Glomerular endothelial cell (primary cell): ENCODE measurements around the gene ABLIM2. TPM values are rescaled to one million over a fixed set of nuclear protein-coding genes. Genes with fewer than 3 reads are reported as not detected.

ENCODE experiments used
- DNase-seq: peaks from one replicate; pipeline ENCODE4 v3.0.0-alpha.2; 2011; ENCODE audit warnings: low read depth, low spot score; ENCODE audit errors: extremely low read depth
- total RNA-seq: library from RNA; depleted of rRNA; stranded (reverse); fragments of >200 nt; gene quantifications from 2 replicates; pipeline ENCODE4 v1.2.3, GENCODE V29; 2015

The ABLIM2 gene
- 0.29 and 0.99 TPM in 2 replicates for total RNA-seq

GRCh38 chr4:8158710-8159536 lies at the start of gene ABLIM2:
TSS of gene ABLIM2 (minus strand) at chr4:8158813. CDS start at chr4:8158689, 124 bp downstream.
- DNase-seq, result peak; percentile 67

GRCh38 chr4:8207314-8207713 lies 48.7 kb upstream of the ABLIM2 start:
- DNase-seq, result no peak

- no peak for DNase-seq
These were observed 47.4 kb upstream of the ABLIM2 start for GRCh38 chr4:8205749-8206611.

- DNase-seq, result no peak
These were observed 46.7 kb upstream of the ABLIM2 start for GRCh38 chr4:8205241-8205707.

GRCh38 chr4:8204576-8205227 lies 46.1 kb upstream of the ABLIM2 start:
- DNase-seq, result no peak

DNA sequence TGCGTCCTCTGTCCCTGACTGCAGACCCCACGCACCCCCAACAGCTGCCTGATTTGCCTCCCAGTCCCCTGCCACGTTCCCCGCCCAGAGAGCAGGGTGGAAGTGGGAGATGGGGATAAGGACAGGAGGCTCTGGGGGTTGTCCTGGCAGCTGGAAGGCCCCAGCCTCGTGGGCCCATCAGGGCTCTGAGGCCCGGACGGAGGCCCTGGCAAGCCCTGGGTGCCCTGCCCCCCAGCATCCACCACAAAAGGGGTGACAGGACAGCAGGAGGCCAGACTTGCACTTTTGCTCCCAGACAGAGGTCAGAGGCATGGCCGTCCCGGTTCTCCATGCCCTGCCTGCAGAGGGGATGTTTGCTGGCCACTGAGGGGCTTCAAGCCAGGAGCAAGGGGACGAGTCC lies 45.2 kb upstream of the ABLIM2 start:
- no peak for DNase-seq

DNA sequence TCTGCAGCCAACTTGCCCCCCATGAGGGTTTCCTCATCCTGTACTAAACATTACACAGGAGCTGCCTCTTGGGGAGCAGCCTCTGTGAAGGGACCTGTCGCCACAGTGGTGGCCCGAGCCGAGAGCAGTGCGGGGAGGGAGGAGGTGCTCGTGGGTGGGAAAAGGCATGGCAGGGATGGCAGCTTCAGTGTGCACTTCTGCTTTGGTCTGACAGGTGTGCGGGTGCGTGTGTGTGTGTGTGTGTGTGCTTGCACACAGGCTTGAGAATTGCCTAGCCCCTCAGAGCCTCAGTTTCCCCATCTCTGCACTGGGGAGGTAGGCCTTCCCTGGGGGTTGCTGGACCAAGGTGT lies 44.4 kb upstream of the ABLIM2 start:
- no peak for DNase-seq

- DNase-seq, result no peak
These were observed 43.8 kb upstream of the ABLIM2 start for GRCh38 chr4:8202108-8203051.

- DNase-seq, result no peak
These were observed 42.7 kb upstream of the ABLIM2 start for GRCh38 chr4:8201321-8201781.

- no peak for DNase-seq
These were observed 41.8 kb upstream of the ABLIM2 start for GRCh38 chr4:8200302-8200975.

DNA sequence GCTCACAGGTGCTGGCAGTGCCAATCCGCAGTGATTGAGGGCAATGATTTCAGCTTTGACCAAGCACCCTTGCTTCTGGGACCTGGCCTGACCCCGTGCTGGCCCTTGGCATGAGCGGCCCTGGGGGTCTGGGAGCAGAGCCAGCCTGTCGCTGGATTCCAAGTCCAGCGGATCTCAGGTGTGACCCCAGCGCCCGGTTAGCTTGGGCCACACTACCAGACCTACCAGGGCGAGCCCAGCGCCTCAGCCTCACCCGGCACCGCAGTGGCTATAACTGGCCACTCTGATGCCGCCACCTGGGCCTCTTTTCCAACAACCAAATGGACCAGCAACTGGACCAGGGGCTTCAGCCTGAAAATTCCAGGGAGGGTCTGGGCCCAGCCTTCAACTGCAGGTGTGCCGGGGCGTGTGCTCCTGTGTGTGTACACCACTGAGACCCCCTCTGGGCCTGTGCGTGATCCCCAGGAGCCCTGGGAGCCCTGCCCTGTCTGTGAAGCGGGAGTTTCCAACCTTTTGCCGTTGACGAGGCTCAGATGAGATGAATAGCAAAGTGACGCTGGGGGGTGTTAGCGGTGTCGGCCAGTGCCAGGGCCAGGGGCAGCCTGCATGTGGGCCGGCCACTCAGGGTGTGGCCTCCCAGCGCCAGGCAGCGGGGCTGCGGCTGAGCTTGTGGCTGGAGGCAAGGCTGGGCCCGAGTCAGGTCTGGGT lies 41.1 kb upstream of the ABLIM2 start:
- no peak for DNase-seq

DNA sequence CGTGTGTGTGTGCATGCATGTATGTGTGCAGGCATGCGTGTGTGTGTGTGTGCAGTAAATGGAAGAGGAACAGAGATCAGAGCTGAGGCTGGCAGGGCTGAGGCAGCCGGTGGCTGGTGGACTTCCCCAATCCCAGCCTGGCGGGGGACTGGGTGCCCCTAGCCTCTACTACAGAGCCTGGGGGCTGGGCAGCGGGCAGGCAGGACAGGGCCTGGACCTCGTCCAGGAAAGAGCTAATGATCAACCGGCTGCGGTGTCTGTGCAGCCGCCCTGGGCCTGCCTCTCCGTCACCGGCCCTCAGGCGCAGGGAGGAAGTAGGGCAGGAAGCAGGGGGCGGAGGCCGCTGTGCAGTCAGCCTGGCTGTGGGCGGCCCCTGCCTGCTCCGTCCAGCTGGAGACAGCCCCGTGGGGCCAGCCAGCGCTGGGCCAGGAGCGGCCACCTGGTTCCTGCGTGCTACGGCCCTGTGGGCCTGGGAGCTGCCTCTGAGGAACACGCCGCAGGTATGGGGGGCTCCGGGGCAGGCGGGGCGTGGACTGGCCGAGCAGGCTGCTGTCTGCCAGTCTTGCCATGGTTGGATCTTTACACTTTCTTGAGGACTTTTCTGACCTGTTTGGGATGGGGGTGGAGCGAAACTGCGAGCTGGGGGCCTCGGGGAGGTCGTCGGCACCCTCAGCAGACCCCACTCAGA lies 40.4 kb upstream of the ABLIM2 start, which contains the start of gene SH3TC1:
SH3TC1 (plus strand) TSS at position 385 of the 688 bp plus-strand sequence. CDS start 5,905 bp downstream, outside the sequence.
- no peak for DNase-seq

GRCh38 chr4:8198206-8198905 lies 39.7 kb upstream of the ABLIM2 start:
- DNase-seq, result no peak

GRCh38 chr4:8197521-8197920 lies 38.9 kb upstream of the ABLIM2 start:
- no peak for DNase-seq

GRCh38 chr4:8195841-8196458 lies 37.3 kb upstream of the ABLIM2 start:
- DNase-seq, result no peak

DNA sequence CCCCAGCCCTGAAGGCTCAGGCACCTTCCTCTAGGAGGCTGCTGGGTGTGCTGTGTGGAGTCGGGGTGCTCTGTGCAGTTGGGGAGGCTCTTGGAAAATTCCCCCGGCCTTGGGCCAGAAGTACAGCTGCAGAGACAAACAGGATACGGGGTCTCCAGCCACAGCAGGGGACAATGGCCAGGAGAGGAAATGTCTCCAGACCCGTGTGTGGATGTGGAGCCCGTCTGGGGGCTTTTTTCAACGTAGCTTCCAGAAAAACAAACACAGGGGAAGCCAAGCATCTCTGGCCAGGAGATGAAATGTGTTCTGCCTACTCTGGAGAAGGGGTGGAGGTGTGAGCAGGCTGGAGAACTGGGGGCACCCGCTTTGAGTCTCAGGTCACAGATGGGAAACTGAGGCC lies 36.8 kb upstream of the ABLIM2 start:
- DNase-seq, result no peak
